ENCODE results near the gene POGLUT3.

Gene POGLUT3

DNA sequence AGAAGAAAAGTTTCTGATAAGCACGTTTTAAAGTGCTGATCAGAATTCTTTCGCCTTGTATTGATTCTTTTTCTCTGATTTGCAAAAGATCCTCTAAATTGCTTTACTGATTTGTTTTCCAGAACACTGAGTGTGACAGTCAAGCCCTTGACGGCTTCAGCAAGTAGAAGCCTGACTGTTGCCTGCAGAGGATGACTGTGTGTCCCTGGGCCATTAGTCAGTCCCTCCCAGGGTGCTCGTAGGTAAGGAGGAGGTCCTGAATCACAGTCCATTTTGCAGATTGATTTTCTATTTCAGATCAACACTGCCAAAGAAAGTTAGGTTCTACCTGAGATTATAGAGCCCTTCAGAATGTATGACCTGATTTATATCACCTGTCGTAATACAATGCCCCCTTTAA is 38.6 kb upstream of the POGLUT3 start:
- no peak overlapping the region for H3K4me3 ChIP-seq (ENCODE audit: control insufficient read depth, low read depth, low read length)
- TF ChIP-seq, protein P1, sequence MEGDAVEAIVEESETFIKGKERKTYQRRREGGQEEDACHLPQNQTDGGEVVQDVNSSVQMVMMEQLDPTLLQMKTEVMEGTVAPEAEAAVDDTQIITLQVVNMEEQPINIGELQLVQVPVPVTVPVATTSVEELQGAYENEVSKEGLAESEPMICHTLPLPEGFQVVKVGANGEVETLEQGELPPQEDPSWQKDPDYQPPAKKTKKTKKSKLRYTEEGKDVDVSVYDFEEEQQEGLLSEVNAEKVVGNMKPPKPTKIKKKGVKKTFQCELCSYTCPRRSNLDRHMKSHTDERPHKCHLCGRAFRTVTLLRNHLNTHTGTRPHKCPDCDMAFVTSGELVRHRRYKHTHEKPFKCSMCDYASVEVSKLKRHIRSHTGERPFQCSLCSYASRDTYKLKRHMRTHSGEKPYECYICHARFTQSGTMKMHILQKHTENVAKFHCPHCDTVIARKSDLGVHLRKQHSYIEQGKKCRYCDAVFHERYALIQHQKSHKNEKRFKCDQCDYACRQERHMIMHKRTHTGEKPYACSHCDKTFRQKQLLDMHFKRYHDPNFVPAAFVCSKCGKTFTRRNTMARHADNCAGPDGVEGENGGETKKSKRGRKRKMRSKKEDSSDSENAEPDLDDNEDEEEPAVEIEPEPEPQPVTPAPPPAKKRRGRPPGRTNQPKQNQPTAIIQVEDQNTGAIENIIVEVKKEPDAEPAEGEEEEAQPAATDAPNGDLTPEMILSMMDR (IDR thresholded peaks at IDR 0.05; ENCODE audit: control insufficient read depth, insufficient read depth, low read depth, low read length, missing control alignments): no peak
- DNase-seq (ENCODE audit: low read depth): no peak

DNA sequence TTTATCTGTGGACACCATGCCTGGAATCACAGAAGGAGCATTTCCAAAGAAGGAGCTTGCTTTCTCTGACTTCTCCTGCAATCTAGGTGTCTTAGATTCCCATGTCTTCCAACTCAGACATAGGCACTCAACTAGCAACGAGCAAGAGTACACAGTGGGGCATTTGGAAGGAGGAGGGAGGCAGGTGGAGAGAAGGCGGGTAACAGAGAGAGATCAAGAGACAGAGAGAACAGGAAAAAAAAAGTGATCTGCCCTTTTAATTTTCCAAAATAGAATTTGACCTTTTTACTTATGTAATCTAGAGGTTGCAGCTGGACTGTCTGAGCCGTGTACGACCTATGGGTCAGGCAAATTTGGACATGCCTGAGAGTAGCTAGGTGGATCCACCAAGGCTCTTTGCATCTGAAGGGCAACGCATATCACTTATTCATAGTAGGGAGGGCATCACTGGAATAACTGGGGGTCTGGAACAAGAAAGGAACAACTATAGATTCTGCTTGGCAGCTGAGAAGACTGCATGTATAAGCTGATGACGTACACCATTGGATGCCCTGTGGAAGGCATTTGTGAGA is 37.3 kb upstream of the POGLUT3 start:
- TF ChIP-seq, protein P1 (IDR thresholded peaks at IDR 0.05; ENCODE audit: control insufficient read depth, insufficient read depth, low read depth, low read length, missing control alignments): no peak
- DNase-seq (ENCODE audit: low read depth): no peak

DNA sequence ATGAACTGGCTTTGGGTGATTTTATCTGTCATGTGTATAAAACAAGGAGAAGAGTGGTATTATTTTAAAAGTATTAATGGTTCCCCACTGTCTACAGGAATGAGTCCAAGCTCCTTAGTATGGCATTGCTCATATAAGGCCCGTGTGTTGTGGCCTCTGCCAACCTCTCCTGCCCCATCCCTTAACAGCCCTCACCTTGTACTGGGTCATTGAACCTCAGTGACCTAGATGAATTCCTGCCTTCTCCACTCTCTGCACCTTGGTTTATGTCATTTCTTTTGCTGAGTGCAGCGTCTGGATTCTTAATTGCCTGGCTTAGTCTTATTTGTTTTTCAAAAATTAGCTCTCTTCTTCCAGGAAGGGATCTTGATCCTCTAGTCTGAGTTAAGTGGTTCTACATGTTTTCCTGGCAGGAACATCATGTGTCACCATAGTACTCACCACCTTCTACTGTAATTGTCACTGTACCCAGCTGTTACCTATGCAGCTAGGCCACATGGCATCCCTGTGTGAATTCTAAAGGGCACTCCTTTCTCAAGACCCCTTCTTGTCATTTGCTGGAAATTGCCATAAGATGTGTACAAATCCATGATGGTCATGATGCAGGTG is 36.2 kb upstream of the POGLUT3 start:
- no peak overlapping the region for H3K4me3 ChIP-seq (ENCODE audit: control insufficient read depth, low read depth, low read length)
- DNase-seq (ENCODE audit: low read depth): no peak
- TF ChIP-seq, protein P1 (IDR thresholded peaks at IDR 0.05; ENCODE audit: control insufficient read depth, insufficient read depth, low read depth, low read length, missing control alignments): no peak

More for the DNA sequence above, 37.3 kb upstream of the POGLUT3 start:
- H3K4me3 ChIP-seq (ENCODE audit: control insufficient read depth, low read depth, low read length): no peak overlapping the region

DNA sequence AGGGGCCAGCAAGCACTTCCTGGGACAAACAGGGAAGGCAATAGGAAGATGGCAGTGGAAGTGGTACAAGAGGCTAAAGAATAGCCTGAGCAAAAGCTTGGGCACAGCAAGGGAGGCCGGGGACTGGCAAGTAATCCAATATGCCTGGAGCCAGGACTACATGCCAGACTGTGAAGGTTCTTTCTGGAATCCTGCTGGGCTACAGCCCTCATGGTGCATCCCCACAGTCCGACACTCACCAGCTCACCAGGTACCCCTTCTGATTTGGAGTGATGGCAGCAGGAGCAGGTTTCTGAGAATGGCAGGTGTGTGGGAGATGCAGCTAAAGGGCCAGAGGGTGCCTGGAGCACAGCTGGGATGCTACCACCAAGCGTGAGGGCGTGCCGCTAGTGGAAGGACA is 32.2 kb upstream of the POGLUT3 start:
- no peak overlapping the region for H3K4me3 ChIP-seq (ENCODE audit: control insufficient read depth, low read depth, low read length)
- DNase-seq (ENCODE audit: low read depth): no peak
- TF ChIP-seq, protein P1 (IDR thresholded peaks at IDR 0.05; ENCODE audit: control insufficient read depth, insufficient read depth, low read depth, low read length, missing control alignments): no peak

DNA sequence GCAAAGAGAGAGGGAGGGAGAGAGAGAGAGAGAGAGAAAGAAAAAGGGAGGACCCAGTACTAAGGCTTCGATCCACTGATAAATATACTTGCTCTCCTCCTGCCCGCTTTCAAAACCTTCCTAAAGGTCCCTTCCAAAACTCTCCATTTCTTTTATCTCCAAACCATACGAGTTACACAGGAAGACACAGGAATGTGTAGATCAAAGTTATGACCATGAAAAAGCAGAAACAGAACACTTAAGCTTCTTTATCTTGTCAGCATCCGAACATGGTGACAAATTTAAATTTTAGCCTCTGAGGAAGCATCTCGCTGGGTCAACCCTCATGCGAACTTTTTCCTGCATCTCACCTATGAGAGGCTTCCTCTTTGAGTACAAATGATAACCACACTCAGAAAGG is 29.2 kb upstream of the POGLUT3 start:
- DNase-seq (ENCODE audit: low read depth): no peak
- TF ChIP-seq, protein P1 (IDR thresholded peaks at IDR 0.05; ENCODE audit: control insufficient read depth, insufficient read depth, low read depth, low read length, missing control alignments): no peak
- no peak overlapping the region for H3K4me3 ChIP-seq (ENCODE audit: control insufficient read depth, low read depth, low read length)

DNA sequence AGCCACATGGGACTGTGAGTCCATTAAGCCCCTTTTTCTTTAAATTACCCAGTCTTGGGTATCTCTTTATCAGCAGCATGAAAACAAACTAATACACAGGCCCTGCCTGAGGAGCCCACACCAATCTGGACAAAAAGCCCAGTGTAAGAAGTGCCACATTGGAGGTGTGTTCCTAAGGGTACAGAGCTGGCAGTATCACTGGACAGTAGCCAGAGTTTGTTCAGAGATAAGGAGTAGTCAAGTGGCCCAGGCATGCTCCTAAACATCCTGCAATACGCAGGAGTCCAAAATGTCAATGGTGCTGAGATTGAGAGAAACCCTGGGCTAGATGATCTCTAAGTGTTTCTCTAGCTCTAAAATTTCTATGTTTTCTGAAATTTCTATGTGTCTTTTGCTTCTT is 27.0 kb upstream of the POGLUT3 start:
- TF ChIP-seq, protein P1 (IDR thresholded peaks at IDR 0.05; ENCODE audit: control insufficient read depth, insufficient read depth, low read depth, low read length, missing control alignments): no peak
- no peak for DNase-seq (ENCODE audit: low read depth)
- H3K4me3 ChIP-seq (ENCODE audit: control insufficient read depth, low read depth, low read length): no peak overlapping the region

Measured in AG09309 (cell line).